Measurements from ENCODE around the gene PAX3.
"Not testable (repeated sequence)": the region's sequence is repeated elsewhere in the genome, so short reads cannot be mapped to it uniquely, and the experiment has no call there.

Gene PAX3

GRCh38 chr2:222159221-222159620 is 139.6 kb downstream of the PAX3 start:
- in situ Hi-C loops (cut with HindIII; ENCODE audit: low sequenced_read_pairs): no loop called here

GRCh38 chr2:222155003-222155664 is 143.7 kb downstream of the PAX3 start:
- in situ Hi-C loops (cut with HindIII; ENCODE audit: low sequenced_read_pairs): not testable (repeated sequence)
